Left ventricle myocardium inferior (tissue), 1 donor: ENCODE data around the gene EVI2B. TPM values are rescaled to one million over a fixed set of nuclear protein-coding genes. Genes with fewer than 3 reads are reported as not detected.
A peak's percentile ranks its signal among the peaks of the same experiment; 100 is the strongest.

Experiments
- DNase-seq: peaks from one replicate; pipeline ENCODE4 v3.0.0-alpha.2; 2020
- H3K27ac ChIP-seq: fragments of 200-600 bp; replicated peaks from 2 replicates; pipeline ENCODE4 v1.8.0; 2021
- H3K27me3 ChIP-seq: fragments of 200-600 bp; 2 replicates; pipeline ENCODE4 v1.8.0; 2021; ENCODE audit warnings: low read depth
- H3K36me3 ChIP-seq: fragments of 200-600 bp; 2 replicates; pipeline ENCODE4 v1.8.0; 2021
- H3K4me1 ChIP-seq: fragments of 200-600 bp; 2 replicates; pipeline ENCODE4 v1.8.0; 2021
- H3K4me3 ChIP-seq: fragments of 200-600 bp; 2 replicates; pipeline ENCODE4 v1.8.0; 2021; ENCODE audit warnings: mild to moderate bottlenecking, moderate library complexity
- H3K9me3 ChIP-seq: fragments of 200-600 bp; replicated peaks from 2 replicates; pipeline ENCODE4 v1.8.0; 2021
- intact Hi-C: fragments of 100-400 bp; cut with micrococcal nuclease; formaldehyde crosslinking; loops from one replicate; pipeline ENCODE4 v1.11.0; 2022
- total RNA-seq: library from RNA; stranded (reverse); fragmentation: NEBNext Ultra II Directional; extraction: Animal tissue kit (Norgen Biotek cat#: 25700); gene quantifications from one replicate; pipeline ENCODE4 v1.2.1, GENCODE V29; 2021
- TF ChIP-seq, protein P1 (sequence below): fragments of 200-600 bp; IDR thresholded peaks from 2 replicates; pipeline ENCODE4 v1.8.0; 2021; ENCODE audit warnings: antibody characterized with exemption, mild to moderate bottlenecking, borderline replicate concordance
- donor health status: DM: no; HTN: yes; CAD: no; lungs with severe emphysema.

EVI2B gene
- total RNA-seq, 1 donor from 2014 or later = 2.7 TPM

DNA sequence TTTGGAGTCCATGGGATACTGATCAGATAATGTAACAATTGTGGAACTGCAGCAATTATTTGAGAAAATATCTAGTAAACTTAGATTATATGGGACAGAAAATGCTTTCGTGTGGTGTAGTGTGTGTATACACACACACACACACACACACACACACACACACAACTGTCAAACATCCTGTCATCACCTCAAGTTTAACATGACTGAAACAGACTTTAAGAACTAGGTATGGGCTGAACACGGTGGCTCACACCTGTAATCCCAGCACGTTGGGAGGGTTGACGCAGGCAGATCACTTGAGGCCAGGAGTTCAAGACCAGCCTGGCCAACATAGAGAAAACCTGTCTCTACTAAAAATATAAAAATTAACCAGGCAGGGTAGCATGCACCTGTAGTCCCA, 8.1 kb upstream of the EVI2B start:
- Histone ChIP-seq H3K27me3 (no peaks in the 10 kb centered on the region), H3K4me3 (no peak overlapping the region), H3K4me1 (peaks cover 8% of the 10 kb centered on the region), H3K36me3 (peaks cover 11% of the 10 kb centered on the region), H3K27ac (no peak overlapping the region), H3K9me3 (no peaks in the 10 kb centered on the region)
- TF ChIP-seq, protein P1, sequence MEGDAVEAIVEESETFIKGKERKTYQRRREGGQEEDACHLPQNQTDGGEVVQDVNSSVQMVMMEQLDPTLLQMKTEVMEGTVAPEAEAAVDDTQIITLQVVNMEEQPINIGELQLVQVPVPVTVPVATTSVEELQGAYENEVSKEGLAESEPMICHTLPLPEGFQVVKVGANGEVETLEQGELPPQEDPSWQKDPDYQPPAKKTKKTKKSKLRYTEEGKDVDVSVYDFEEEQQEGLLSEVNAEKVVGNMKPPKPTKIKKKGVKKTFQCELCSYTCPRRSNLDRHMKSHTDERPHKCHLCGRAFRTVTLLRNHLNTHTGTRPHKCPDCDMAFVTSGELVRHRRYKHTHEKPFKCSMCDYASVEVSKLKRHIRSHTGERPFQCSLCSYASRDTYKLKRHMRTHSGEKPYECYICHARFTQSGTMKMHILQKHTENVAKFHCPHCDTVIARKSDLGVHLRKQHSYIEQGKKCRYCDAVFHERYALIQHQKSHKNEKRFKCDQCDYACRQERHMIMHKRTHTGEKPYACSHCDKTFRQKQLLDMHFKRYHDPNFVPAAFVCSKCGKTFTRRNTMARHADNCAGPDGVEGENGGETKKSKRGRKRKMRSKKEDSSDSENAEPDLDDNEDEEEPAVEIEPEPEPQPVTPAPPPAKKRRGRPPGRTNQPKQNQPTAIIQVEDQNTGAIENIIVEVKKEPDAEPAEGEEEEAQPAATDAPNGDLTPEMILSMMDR = no peak
- intact Hi-C loops = no loop called here
- no peak for DNase-seq

DNA sequence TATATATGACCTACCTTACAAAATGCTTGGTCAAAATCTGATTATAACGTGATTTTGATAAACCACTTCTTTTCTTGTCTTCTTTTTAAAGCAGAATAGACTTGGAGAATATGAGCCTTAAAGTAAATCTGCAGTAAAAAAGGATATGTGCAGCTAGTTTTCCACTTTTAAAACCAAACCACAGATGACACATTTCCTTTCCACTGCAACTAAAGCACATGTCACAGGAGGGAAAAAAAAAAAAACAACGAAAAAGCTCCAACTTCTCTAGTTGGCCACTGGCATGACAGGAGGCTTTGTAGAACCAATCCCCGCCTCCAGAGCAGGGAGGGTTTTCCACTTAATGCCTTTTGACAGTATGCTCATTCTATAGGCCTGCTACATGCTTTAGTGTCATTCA, 7.6 kb upstream of the EVI2B start, which contains the start of gene EVI2A:
TSS of gene EVI2A (minus strand) at position 142 of the 400 bp plus-strand sequence. CDS start 2,609 bp downstream, outside the sequence.
- Histone ChIP-seq H3K36me3 (peaks cover 9% of the 10 kb centered on the region), H3K27ac (peak within 1 kb of the TSS; percentile 28), H3K27me3 (no peaks in the 10 kb centered on the region), H3K4me3 (peak within 1 kb of the TSS; percentile 32), H3K9me3 (no peaks in the 10 kb centered on the region), H3K4me1 (peaks cover 8% of the 10 kb centered on the region)
- DNase-seq = no peak
- intact Hi-C loops = no loop called here
- TF ChIP-seq, protein P1 = no peak

DNA sequence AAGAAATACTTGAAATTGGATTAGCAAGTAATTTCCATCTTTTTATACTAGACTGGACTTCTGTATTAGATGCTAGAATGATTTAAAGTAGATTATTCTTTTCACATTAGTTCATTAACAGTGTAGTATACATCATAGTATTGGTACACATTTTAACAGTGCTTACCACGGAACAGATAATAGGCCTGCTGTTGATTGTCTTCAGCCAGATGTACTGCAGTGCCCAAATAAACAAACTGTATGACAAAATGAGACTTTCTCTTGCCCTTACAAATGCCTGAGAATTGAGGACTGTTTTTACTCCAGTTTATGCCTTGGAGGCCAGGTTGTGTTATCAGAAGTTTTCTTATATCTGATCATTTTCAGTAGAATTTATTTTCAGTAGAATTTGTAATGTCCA, 6.9 kb upstream of the EVI2B start:
- Histone ChIP-seq H3K27ac (peak overlapping the region; percentile 28), H3K36me3 (peaks cover 2% of the 10 kb centered on the region), H3K27me3 (no peaks in the 10 kb centered on the region), H3K4me1 (peaks cover 8% of the 10 kb centered on the region), H3K9me3 (no peaks in the 10 kb centered on the region), H3K4me3 (peak overlapping the region; percentile 32)
- no peak for DNase-seq
- TF ChIP-seq, protein P1 = no peak
- intact Hi-C loops = no loop called here

DNA sequence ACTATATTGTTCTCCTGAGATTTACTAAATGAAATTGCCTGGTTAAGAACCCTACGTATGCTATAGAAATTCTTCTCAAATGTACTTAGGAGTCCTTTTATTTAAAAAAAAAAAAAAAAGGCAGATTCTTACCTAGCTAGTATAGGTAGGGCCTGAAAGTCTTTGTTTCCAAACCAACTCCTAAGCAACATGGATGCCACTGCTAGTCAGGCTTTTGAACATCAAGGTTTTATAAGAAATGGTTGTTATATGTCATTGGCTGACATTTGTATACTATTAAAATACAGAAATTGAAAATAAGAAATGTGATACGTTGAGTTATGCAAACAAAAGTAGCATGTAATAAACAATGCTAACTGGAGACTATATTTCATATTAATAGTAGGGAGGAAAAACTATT, 6.4 kb upstream of the EVI2B start:
- Histone ChIP-seq H3K36me3 (no peaks in the 10 kb centered on the region), H3K27ac (no peak overlapping the region), H3K4me1 (peaks cover 8% of the 10 kb centered on the region), H3K27me3 (no peaks in the 10 kb centered on the region), H3K9me3 (no peaks in the 10 kb centered on the region), H3K4me3 (peak overlapping the region; percentile 32)
- TF ChIP-seq, protein P1 = no peak
- DNase-seq = no peak
- intact Hi-C loops = no loop called here

DNA sequence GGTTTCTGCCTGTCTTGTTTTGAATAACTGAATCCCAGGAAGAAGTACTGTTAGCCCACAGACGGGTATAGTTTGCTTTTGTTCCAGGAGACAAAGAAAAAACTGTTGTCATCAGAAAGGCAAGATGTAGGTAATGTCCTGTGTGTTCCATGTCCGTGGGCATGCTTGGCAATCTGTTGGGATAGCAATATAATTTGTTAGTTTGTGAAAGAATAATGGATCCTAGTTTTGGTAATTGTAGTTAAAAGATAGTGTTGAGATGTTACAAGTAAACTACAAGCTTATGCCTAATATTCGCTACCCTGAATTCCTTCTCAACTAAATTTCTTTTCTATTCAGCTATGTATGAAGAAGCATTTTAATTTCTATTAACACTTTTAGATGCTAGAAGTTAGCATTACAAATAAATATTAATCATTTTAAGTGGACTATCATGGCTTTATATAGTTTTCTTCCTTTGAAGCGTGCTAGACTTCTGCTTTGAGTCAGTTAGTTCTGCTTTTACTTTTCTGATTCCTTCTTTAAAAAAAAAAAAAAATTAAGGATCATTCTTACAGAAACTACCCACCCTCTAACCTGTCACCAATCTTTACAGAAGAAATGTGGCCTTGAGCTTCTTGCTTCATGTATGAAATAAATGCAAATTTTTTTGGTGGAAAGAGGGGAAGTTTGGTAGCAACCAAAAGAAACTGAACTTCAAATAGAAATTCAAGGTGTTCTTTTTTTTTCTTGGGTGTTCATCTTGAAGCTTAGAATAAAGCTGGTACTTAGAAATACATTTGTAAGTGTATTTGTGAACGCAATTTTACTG, 5.2 kb upstream of the EVI2B start:
- no peaks in the 10 kb centered on the region for H3K36me3 ChIP-seq
- intact Hi-C loops = no loop called here
- H3K4me1 ChIP-seq = peaks cover 8% of the 10 kb centered on the region
- no peaks in the 10 kb centered on the region for H3K27me3 ChIP-seq
- DNase-seq = no peak
- H3K27ac ChIP-seq = peak overlapping the region; percentile 67
- TF ChIP-seq, protein P1 = no peak
- H3K9me3 ChIP-seq = no peaks in the 10 kb centered on the region
- H3K4me3 ChIP-seq = peak overlapping the region; percentile 41
